Stimulated activated CD8-positive, alpha-beta memory T cell treated with anti-CD3 and anti-CD28 coated beads, Interleukin-15, amount 100 ng/mL, for 1 hour (primary cell): ENCODE measurements around the gene MSH2.
A peak's percentile ranks its signal among the peaks of the same experiment; 100 is the strongest.
"Not testable (repeated sequence)": the region's sequence is repeated elsewhere in the genome, so short reads cannot be mapped to it uniquely, and the experiment has no call there.

ENCODE experiments used
- DNase-seq: peaks from one replicate; pipeline ENCODE4 v3.0.0-alpha.2; 2020; ENCODE audit warnings: low read depth

Gene MSH2

DNA sequence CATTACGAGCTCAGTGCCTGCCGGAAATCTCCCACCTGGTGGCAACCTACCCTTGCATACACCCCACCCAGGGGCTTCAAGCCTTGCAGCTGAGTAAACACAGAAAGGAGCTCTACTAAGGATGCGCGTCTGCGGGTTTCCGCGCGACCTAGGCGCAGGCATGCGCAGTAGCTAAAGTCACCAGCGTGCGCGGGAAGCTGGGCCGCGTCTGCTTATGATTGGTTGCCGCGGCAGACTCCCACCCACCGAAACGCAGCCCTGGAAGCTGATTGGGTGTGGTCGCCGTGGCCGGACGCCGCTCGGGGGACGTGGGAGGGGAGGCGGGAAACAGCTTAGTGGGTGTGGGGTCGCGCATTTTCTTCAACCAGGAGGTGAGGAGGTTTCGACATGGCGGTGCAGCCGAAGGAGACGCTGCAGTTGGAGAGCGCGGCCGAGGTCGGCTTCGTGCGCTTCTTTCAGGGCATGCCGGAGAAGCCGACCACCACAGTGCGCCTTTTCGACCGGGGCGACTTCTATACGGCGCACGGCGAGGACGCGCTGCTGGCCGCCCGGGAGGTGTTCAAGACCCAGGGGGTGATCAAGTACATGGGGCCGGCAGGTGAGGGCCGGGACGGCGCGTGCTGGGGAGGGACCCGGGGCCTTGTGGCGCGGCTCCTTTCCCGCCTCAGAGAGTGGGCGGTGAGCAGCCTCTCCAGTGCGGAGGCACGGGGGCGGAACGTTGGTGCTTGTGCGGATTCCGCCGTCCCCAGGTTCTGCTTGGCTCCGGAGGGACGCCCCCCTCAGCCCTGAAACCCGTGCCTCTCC lies at the start of gene MSH2:
Gene MSH2, plus strand, starts transcription at position 352 of the 804 bp plus-strand sequence. Its CDS starts 36 bp downstream, at position 388.
- DNase-seq = peak; percentile 77

DNA sequence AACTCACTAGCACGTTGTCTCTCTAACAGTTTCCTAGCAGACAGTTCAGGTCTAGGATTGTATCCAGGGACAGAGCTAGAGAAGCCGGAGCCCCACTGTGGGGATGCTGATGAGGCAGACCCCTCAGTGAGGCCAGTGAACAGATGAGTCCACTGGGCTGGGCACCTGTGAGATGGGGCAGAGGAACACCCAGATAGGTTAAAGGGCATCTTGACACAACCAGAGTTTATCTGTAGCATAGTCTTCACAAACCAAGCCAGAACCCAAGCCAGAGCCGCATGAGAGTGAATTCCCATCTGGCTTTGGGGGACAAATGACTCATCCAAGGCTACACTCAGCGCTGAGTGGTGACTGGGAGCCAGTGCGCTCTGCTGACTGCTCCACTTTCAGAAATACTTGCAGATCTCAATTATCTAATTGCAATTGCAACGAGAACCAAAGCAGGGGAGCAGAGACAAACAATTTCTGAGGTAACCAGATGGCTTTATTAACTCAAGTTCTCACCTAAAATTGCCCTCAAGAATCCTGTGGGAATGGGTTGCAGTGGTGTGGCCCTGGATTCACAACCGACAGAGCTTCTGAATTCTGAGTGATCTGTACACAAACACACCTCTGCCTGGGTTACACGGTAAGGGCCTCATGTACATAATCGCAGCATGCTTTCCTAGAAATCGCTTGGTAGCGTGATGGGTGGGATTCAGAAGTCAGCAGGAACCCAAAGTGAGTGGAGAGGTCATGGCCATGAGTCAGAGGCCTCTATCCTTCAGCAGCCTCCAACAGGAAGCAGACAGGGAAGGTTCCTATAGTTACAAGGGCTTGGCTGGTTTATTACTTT lies 48.7 kb upstream of the MSH2 start:
- DNase-seq = no peak

DNA sequence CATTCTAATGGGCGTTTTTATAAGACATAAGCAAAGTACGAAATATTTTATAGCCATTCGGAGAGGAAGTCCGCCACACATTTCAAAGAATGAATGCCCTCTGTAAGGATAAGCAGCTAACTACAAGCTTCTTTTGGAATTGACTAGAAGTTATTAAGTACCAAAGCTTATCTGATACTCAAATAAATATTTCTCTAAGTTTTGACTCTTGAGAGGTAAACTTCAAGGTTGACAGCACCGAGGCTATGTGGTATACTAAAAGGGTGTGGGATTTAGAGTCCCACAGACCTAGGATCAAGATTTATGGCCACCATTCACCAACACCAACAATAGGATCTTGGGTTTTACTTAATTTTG lies 48.1 kb upstream of the MSH2 start:
- DNase-seq = no peak

DNA sequence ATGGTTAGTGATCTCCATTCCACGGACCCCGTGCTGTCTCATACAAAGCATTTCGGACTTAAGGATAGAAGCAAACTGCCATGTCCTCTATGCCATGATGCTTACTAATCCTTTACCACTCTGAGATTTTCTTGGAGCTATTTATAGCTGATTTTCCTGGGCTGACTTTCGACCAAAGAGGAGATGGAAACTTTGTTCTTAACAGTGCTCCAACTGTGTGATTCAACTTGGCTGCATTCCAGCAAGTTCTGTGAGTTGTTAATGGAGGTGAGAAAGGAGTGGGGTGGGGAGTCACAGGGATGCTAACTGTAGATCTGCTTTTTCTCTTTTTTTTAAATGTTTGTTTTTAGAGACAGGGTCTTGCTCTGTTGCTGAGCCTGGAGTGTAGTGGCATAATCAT lies 45.5 kb upstream of the MSH2 start:
- DNase-seq = no peak

DNA sequence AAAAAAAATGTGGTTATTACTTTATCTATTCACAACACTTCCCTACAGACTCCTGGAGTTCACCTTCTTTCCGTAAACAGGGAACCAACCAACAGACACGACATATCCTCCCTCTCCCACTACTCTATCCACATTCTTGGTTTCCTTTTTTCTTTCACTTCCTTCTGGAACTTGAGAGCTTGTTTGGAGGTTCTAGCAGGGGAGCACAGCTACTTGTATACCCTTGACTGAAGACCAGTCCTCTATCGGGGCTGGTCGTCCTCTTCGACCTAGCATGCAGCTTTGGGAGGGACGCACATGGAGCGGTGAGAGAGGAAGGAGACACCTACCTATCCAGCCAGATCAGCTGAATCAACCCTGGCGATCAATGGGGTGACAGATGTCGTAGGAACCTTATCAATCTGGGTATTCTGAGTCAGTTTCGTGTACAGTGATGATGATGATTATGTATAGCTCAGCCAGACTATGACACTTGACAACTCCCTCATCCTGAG lies 43.5 kb upstream of the MSH2 start:
- DNase-seq = no peak

DNA sequence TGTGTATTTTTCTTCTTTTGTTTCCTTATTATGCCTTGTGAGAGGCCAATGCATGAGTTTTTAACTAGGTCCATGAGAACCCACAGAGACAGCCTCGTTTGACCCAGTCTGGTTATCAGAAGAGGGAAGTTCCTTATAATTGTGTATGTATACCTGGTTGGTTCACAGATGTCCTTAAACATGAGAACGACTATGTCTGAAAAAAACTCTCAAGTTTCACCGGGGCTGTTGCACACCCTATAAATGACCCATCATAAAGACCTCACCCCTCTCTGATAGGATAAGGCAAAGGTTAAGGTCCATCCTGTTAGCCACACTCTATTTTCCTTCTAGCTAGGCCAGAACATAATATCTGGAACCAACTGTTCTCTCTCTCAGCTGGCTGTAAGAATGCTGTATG lies 42.7 kb upstream of the MSH2 start:
- DNase-seq = no peak

- no peak for DNase-seq
Measured at GRCh38 chr2:47360927-47361326, 42.0 kb upstream of the MSH2 start.

DNA sequence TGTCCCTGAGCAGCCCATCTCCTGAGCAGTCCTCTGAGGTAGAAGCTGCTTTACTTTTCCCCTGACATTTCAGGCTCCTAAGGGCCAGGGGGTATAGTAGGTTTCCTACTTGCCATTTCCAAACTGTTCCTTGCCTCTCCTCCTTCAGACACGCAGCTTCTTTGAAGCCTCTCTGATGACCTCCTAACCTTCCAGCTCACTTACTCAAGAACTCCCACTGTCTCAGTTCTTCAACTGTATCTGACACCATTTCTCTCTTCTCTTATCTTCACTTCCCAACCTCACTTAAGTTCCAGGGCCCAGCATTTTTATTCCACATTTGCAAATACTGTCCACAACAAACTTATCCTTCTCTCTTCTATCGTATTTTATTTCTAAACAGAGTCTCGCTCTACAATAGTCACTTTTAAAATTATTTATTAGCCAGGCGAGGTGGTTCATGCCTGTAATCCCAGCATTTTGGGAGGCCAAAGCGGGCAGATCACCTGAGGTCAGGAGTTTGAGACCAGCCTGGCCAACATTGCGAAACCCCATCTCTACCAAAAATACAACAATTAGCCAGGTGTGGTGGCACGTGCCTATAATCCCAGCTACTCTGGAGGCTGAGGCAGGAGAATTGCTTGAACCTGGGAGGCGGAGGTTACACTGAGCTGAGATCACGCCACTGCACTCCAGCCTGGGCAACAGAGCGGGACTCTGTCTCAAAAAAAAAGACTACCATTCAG lies 41.3 kb upstream of the MSH2 start:
- not testable (repeated sequence) for DNase-seq

GRCh38 chr2:47373747-47374146 lies 29.2 kb upstream of the MSH2 start:
- no peak for DNase-seq

DNA sequence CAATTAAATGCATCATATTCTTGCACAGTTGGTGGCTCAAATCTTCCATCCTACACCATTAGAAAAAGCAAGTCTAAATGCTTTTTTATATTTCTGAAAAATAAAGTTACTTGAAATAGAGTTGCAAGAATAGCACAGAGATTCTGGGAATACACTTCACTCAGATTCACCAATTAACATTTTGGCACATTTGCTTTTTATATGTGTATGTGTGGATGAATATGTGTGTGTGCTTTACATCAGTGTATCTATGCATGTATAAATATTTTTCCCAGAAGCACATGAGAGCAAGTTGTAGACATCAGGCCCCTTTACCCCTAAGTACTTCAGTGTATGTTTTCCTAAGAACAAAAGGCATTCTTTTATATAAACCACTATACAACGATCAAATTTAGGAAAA lies 27.6 kb upstream of the MSH2 start:
- DNase-seq = no peak

- DNase-seq = no peak
Measured at GRCh38 chr2:47379384-47379783, 23.6 kb upstream of the MSH2 start.

DNA sequence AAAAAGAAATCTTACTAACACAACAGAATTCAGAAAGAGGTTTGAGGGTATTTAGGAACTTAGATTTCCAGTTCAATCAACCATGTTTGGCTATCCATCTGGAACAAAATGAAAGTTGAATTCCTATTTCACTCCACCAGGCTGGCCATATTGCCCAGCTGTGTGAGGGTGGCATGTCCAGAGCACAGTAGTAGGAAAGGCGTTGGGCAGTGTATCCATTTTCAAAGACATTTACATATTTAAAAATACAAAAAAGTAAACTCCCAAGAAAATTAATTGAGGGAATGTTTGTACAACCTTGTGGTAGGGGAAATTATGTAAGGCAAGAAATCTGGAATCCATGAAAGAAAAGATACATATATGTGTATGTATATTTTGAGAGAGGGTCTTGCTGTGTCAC lies 21.5 kb upstream of the MSH2 start:
- no peak for DNase-seq

DNA sequence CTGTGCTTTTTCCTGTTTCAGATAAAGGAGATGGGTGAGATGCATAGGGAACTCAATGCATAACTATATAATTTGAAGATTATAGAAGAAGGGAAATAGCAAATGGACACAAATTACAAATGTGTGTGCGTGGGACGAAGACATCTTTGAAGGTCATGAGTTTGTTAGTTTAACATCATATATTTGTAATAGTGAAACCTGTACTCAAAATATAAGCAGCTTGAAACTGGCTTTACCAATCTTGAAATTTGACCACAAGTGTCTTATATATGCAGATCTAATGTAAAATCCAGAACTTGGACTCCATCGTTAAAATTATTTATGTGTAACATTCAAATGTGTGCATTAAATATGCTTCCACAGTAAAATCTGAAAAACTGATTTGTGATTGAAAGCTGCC lies 16.4 kb upstream of the MSH2 start:
- DNase-seq = no peak

DNA sequence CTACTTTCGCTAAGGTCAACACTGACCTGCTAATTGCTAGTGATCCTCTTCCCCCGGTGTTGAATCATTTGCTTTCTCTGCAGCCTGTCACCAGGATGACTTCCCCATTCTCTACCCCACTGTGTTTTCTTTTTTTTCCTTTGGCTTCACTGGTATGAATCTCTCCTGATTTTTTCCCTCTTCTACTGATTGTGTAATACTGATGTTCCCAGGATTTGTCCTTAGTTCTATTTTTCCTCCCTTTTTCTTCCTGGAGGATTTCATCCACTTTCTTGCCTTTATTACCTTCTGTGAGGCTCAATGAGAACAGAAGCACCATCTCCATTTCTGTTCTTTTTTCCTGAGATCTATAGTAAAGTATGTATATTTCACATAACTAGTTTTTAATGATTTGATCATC lies 14.1 kb upstream of the MSH2 start:
- DNase-seq = no peak

GRCh38 chr2:47389692-47390091 lies 13.3 kb upstream of the MSH2 start:
- DNase-seq = no peak

- DNase-seq = no peak
Measured at GRCh38 chr2:47401789-47402554, 984 bp upstream of the MSH2 start.

GRCh38 chr2:47402555-47402804 lies 476 bp upstream of the MSH2 start:
- DNase-seq = no peak

DNA sequence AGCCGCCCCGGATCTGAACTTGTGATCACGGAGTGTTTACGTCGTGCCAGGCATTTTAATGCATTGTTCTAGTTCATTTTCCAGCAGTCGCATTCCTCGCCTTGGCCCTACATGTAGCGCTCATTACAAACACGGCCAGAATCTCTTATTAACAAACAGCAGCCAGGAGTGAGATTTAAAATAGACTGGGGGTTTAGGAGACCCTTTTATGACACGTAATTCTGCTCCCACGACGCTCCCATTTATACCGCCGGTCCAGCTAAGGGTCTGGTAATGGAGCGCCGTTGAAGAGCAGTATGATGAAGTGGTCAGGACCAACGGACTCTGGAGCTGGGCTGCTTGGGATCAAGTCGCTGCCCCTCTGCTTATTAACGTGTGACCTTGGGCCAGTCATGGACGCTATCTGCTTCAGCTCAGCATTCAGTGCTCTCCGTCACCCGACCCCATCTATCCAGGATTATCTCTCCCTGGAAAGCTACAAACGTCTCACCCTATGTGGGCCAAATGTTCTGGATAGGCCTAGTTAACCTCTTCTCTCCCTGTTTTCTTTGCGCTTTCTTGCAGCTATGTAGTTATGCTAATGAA lies 745 bp downstream of the MSH2 start:
- DNase-seq = no peak

DNA sequence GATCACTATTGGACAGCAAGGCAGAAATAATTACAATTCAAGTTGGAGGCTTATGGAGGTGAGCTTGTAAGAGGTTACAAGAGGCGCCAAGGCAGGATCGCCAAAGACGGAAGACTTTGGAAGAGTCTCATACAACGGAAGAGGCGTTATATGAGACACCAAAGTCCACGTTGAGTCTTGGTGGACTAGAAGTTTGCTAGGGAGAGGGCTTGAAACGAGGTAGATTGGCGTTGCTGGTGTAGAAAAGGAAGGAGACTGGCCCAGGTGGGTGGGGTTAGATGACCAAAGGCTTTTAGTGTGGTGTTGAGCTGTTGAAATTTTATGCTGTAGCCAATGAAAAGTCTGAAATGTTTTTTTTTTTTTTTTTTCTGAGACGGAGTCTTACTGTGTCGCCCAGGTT lies 1.4 kb downstream of the MSH2 start:
- no peak for DNase-seq

DNA sequence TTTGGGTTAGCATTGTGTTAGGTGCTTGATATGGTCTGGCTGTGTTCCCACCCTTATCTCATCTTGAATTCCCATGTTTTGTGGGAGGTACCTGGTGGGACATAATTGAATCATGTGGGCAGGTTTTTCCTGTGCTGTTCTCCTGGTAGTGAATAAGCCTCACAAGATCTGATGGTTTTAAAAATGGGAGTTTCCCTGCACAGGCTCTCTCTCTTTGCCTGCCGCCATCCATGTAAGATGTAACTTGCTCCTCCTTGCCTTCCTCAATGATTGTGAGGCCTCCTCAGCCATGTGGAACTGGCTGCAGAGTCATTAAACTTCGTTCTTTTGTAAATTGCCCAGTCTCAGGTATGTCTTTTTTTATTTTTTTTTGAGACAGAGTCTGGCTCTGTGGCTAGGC lies 2.8 kb downstream of the MSH2 start:
- no peak for DNase-seq

DNA sequence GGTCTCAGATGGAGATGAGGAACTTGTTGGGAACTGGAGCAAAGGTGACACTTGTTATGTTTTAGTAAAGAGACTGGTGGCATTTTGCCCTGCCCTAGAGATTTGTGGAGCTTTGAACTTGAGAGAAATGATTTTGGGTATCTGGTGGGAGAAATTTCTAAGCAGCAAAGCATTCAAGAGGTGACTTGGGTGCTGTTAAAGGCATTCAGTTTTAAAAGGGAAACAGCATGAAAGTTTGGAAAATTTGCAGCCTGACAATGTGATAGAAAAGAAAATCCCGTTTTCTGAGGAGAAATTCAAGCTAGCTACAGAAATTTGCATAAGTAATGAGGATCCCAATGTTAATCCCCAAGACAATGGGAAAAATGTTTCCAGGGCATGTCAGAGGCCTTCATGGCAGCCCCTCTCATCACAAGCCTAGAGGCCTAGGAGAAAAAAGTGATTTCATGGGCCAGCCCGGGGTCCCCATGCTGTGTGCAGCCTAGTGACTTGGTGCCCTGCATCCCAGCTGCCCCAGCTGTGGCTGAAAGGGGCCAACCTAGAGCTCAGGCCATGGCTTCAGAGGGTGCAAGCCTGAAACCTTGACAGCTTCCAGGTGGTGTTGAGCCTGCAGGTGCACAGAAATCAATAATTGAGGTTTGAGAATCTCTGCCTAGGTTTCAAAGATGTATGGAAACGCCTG lies 3.8 kb downstream of the MSH2 start:
- not testable (repeated sequence) for DNase-seq
